ENCODE data around the gene DNAH3.
"Not testable (repeated sequence)": the region's sequence is repeated elsewhere in the genome, so short reads cannot be mapped to it uniquely, and the experiment has no call there.

DNA sequence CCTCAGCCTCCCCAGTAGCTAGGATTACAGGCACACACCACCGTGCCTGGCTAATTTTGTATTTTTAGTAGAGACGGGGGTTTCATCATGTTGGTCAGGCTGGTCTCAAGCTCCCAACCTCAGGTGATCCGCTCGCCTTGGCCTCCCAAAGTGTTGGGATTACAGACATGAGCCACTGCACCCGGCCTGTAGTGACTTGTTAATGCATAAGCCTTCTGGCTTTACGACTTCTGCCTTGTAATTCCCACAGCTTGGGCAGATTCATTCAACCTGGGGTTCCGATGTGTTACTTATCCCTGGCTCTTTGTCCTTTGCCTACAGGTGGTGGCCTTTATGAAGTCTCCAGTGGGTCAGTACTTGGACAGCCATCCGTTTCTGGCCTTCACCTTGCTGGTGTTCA, 19.5 kb upstream of the DNAH3 start:
- TF ChIP-seq, protein P1, sequence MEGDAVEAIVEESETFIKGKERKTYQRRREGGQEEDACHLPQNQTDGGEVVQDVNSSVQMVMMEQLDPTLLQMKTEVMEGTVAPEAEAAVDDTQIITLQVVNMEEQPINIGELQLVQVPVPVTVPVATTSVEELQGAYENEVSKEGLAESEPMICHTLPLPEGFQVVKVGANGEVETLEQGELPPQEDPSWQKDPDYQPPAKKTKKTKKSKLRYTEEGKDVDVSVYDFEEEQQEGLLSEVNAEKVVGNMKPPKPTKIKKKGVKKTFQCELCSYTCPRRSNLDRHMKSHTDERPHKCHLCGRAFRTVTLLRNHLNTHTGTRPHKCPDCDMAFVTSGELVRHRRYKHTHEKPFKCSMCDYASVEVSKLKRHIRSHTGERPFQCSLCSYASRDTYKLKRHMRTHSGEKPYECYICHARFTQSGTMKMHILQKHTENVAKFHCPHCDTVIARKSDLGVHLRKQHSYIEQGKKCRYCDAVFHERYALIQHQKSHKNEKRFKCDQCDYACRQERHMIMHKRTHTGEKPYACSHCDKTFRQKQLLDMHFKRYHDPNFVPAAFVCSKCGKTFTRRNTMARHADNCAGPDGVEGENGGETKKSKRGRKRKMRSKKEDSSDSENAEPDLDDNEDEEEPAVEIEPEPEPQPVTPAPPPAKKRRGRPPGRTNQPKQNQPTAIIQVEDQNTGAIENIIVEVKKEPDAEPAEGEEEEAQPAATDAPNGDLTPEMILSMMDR (conservative IDR thresholded peaks at IDR 0.05; ENCODE audit: low read depth in 2 of 2) = not testable (repeated sequence)
- not testable (repeated sequence) for TF ChIP-seq CREB1 (CRISPR knock-in tag; IDR thresholded peaks at IDR 0.05; ENCODE audit: low read depth); NANOG (IDR thresholded peaks at IDR 0.05; ENCODE audit: borderline replicate concordance); EZH2phosphoT487 (IDR thresholded peaks at IDR 0.05; ENCODE audit: unreplicated experiment); EZH2 (IDR thresholded peaks at IDR 0.05; ENCODE audit: low read depth, unreplicated experiment); POLR2AphosphoS5 (IDR thresholded peaks at IDR 0.05; ENCODE audit: low read depth); ZNF331 (CRISPR knock-in tag; IDR thresholded peaks at IDR 0.05; ENCODE audit: low read depth); STAT1 (IDR thresholded peaks at IDR 0.05; ENCODE audit: unreplicated experiment)
- TF ChIP-seq, protein P2, sequence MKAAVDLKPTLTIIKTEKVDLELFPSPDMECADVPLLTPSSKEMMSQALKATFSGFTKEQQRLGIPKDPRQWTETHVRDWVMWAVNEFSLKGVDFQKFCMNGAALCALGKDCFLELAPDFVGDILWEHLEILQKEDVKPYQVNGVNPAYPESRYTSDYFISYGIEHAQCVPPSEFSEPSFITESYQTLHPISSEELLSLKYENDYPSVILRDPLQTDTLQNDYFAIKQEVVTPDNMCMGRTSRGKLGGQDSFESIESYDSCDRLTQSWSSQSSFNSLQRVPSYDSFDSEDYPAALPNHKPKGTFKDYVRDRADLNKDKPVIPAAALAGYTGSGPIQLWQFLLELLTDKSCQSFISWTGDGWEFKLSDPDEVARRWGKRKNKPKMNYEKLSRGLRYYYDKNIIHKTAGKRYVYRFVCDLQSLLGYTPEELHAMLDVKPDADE (IDR thresholded peaks at IDR 0.05) = not testable (repeated sequence)
- TF ChIP-seq, protein P3, sequence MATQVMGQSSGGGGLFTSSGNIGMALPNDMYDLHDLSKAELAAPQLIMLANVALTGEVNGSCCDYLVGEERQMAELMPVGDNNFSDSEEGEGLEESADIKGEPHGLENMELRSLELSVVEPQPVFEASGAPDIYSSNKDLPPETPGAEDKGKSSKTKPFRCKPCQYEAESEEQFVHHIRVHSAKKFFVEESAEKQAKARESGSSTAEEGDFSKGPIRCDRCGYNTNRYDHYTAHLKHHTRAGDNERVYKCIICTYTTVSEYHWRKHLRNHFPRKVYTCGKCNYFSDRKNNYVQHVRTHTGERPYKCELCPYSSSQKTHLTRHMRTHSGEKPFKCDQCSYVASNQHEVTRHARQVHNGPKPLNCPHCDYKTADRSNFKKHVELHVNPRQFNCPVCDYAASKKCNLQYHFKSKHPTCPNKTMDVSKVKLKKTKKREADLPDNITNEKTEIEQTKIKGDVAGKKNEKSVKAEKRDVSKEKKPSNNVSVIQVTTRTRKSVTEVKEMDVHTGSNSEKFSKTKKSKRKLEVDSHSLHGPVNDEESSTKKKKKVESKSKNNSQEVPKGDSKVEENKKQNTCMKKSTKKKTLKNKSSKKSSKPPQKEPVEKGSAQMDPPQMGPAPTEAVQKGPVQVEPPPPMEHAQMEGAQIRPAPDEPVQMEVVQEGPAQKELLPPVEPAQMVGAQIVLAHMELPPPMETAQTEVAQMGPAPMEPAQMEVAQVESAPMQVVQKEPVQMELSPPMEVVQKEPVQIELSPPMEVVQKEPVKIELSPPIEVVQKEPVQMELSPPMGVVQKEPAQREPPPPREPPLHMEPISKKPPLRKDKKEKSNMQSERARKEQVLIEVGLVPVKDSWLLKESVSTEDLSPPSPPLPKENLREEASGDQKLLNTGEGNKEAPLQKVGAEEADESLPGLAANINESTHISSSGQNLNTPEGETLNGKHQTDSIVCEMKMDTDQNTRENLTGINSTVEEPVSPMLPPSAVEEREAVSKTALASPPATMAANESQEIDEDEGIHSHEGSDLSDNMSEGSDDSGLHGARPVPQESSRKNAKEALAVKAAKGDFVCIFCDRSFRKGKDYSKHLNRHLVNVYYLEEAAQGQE (IDR thresholded peaks at IDR 0.05; ENCODE audit: unreplicated experiment) = not testable (repeated sequence)

All from GM23338 (cell line).